Measurements from ENCODE around the gene MPO. TPM values are rescaled to one million over a fixed set of nuclear protein-coding genes. Genes with fewer than 3 reads are reported as not detected.

Gene MPO
- polyA plus RNA-seq, 2 donors = 0.02 TPM; not detected in 1

DNA sequence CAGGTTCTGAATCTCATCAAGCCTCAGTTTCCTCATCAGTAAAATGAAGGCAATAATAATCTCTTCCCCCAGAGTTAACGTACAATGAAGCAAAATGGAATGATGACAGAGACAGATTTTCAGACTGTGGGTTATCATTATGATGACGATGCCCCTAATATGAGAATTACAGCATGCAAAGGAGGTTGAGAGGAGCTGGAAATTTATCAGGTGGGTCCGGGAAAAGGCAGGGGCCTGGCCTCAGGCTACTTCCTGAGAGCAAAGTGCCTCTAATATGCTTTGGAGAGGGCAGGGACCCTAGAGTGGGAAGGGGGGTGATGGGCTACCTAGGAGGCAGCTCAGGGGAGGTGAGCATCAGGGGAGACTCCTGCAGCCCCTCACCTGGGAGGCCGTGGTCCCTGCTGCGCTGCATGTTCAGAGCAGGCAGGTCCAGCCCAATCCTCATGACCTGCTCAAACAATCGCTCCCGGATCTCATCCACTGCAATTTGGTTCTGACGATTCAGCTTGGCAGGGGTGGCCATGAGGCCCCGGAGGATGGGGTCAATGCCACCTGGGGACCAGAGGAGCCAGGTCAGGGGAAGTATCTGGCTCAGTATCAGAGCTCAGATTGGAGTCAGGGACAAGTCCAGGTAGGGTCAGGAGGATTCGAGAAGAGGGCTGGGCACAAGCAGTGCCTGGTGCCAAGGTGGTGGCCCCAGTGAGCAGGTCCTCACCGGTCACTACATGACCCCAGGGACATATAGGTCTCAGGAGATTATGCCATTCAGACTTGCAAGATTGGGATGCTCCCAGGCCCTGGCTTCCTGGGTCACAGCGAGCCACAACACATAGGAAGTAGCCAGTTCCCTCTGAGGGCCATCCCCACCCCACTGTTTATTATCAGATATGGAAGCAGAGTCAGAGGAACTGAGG is 8.1 kb downstream of the MPO start:
- Histone ChIP-seq H3K9me3 (ENCODE audit: control insufficient read depth in 2 of 2, insufficient read depth in 1 of 2, low read depth in 1 of 2, low read length in 1 of 2) (no peaks in the 10 kb centered on the region), H3K27me3 (ENCODE audit: control insufficient read depth in 1 of 2, insufficient read depth in 2 of 2, low read length in 2 of 2) (no peaks in the 10 kb centered on the region), H3K27ac (ENCODE audit: low read depth in 2 of 2, low read length in 1 of 2) (no peak overlapping the region), H3K4me3 (ENCODE audit: low read depth in 1 of 2, low read length in 2 of 2) (no peak overlapping the region), H3K4me1 (ENCODE audit: control insufficient read depth in 2 of 2, insufficient read depth in 2 of 2, low read length in 1 of 2) (no peaks in the 10 kb centered on the region), H3K36me3 (ENCODE audit: control insufficient read depth in 2 of 2, insufficient read depth in 2 of 2, low read length in 1 of 2) (no peaks in the 10 kb centered on the region)
- WGBS, 2 donors = 83 to 91% methylated on average over 12 of the region's 12 CpGs

- 90 to 92% methylated on average over 21 of the region's 21 CpGs for WGBS, 2 donors
- Histone ChIP-seq H3K27ac (ENCODE audit: low read depth in 2 of 2, low read length in 1 of 2) (no peak overlapping the region), H3K4me1 (ENCODE audit: control insufficient read depth in 2 of 2, insufficient read depth in 2 of 2, low read length in 1 of 2) (no peaks in the 10 kb centered on the region), H3K9me3 (ENCODE audit: control insufficient read depth in 2 of 2, insufficient read depth in 1 of 2, low read depth in 1 of 2, low read length in 1 of 2) (no peaks in the 10 kb centered on the region), H3K27me3 (ENCODE audit: control insufficient read depth in 1 of 2, insufficient read depth in 2 of 2, low read length in 2 of 2) (no peaks in the 10 kb centered on the region), H3K36me3 (ENCODE audit: control insufficient read depth in 2 of 2, insufficient read depth in 2 of 2, low read length in 1 of 2) (no peaks in the 10 kb centered on the region), H3K4me3 (ENCODE audit: low read depth in 1 of 2, low read length in 2 of 2) (no peak overlapping the region)
Measured at GRCh38 chr17:58271216-58271931, 9.4 kb downstream of the MPO start.

DNA sequence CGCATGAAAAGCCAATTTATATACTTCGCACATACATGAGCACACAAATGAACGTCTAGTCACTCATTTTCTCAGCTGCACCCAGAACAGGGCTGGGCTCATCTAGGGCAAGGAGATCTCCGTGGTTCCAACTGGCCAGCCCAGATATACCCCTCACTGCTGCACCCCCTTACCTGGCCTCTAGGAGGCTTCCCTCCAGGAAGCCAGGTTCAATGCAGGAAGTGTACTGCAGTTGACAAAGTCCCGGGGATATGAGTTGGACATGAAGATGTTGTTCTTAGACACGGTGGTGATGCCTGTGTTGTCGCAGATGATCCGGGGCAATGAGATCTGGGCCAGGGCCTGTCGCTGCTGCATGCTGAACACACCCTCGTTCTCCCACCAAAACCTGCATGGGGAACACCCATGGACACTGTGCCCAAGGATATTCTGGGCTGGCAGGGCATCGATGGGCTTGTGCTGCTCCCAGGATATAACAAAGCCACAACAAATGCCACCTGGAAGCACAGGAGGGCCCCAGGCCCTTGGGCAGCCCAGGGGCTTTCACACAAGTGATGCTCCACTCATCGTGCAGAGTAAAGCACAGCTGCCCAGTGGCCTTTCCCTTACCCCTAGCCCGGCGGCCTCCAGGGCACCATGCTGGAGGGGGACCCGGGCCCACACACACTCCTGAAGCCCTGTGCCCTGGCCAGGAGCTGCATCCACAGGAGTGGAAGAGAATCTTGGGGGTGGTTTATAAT is 10.1 kb downstream of the MPO start:
- no peaks in the 10 kb centered on the region for H3K9me3 ChIP-seq (ENCODE audit: control insufficient read depth in 2 of 2, insufficient read depth in 1 of 2, low read depth in 1 of 2, low read length in 1 of 2)
- H3K36me3 ChIP-seq (ENCODE audit: control insufficient read depth in 2 of 2, insufficient read depth in 2 of 2, low read length in 1 of 2) = no peaks in the 10 kb centered on the region
- H3K27ac ChIP-seq (ENCODE audit: low read depth in 2 of 2, low read length in 1 of 2) = no peak overlapping the region
- no peaks in the 10 kb centered on the region for H3K4me1 ChIP-seq (ENCODE audit: control insufficient read depth in 2 of 2, insufficient read depth in 2 of 2, low read length in 1 of 2)
- WGBS, 2 donors = 79 to 81% methylated on average over 15 of the region's 15 CpGs
- no peak overlapping the region for H3K4me3 ChIP-seq (ENCODE audit: low read depth in 1 of 2, low read length in 2 of 2)
- no peaks in the 10 kb centered on the region for H3K27me3 ChIP-seq (ENCODE audit: control insufficient read depth in 1 of 2, insufficient read depth in 2 of 2, low read length in 2 of 2)

GRCh38 chr17:58269557-58270291 is 11.0 kb downstream of the MPO start:
- WGBS, 2 donors = 82 to 83% methylated on average over 9 of the region's 9 CpGs
- no peak overlapping the region for H3K27ac ChIP-seq (ENCODE audit: low read depth in 2 of 2, low read length in 1 of 2)
- no peaks in the 10 kb centered on the region for H3K36me3 ChIP-seq (ENCODE audit: control insufficient read depth in 2 of 2, insufficient read depth in 2 of 2, low read length in 1 of 2)
- H3K27me3 ChIP-seq (ENCODE audit: control insufficient read depth in 1 of 2, insufficient read depth in 2 of 2, low read length in 2 of 2) = no peaks in the 10 kb centered on the region
- H3K9me3 ChIP-seq (ENCODE audit: control insufficient read depth in 2 of 2, insufficient read depth in 1 of 2, low read depth in 1 of 2, low read length in 1 of 2) = no peaks in the 10 kb centered on the region
- no peak overlapping the region for H3K4me3 ChIP-seq (ENCODE audit: low read depth in 1 of 2, low read length in 2 of 2)
- no peaks in the 10 kb centered on the region for H3K4me1 ChIP-seq (ENCODE audit: control insufficient read depth in 2 of 2, insufficient read depth in 2 of 2, low read length in 1 of 2)

DNA sequence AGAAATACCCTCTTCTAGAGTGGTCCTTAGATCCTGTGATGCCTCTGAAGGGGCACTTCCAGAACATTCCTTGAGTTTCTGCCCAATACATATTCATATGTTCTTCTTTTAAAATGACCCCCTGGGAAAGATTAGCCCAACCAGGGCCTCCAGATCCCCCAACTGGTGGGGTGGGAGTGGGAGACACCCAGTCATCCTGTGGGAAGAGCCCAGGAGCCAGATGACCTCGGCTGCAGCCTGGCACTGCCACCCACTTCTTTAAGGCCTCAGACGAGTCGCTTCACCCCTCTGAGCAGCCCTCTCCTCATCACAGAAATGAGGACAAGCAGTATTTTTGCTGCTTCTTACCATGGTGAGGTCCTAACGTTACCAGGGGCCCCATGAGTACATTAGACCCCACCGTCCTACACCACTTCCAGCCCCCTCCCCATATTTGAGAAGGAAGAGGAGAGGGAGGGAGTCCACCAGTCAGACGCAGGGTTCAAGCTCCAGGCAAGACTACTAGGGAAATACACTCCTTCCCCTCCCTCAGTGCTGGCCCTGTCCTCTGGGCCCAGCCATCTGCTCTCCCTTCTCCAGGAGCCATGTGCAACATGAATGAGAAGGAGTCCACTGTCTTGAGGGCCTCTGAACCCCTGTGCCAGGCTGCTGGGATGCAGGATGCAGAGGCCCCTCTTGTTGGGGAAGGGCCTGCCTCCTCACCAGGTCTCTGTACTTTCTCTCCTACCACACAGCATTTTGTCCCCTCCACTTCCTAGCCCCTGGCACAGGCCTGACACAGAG is 11.8 kb downstream of the MPO start:
- H3K4me1 ChIP-seq (ENCODE audit: control insufficient read depth in 2 of 2, insufficient read depth in 2 of 2, low read length in 1 of 2) = no peaks in the 10 kb centered on the region
- H3K4me3 ChIP-seq (ENCODE audit: low read depth in 1 of 2, low read length in 2 of 2) = no peak overlapping the region
- no peaks in the 10 kb centered on the region for H3K36me3 ChIP-seq (ENCODE audit: control insufficient read depth in 2 of 2, insufficient read depth in 2 of 2, low read length in 1 of 2)
- H3K9me3 ChIP-seq (ENCODE audit: control insufficient read depth in 2 of 2, insufficient read depth in 1 of 2, low read depth in 1 of 2, low read length in 1 of 2) = no peaks in the 10 kb centered on the region
- WGBS, 2 donors = 76 to 81% methylated on average over 6 of the region's 6 CpGs
- H3K27ac ChIP-seq (ENCODE audit: low read depth in 2 of 2, low read length in 1 of 2) = no peak overlapping the region
- no peaks in the 10 kb centered on the region for H3K27me3 ChIP-seq (ENCODE audit: control insufficient read depth in 1 of 2, insufficient read depth in 2 of 2, low read length in 2 of 2)

- H3K4me1 ChIP-seq (ENCODE audit: control insufficient read depth in 2 of 2, insufficient read depth in 2 of 2, low read length in 1 of 2) = no peaks in the 10 kb centered on the region
- H3K36me3 ChIP-seq (ENCODE audit: control insufficient read depth in 2 of 2, insufficient read depth in 2 of 2, low read length in 1 of 2) = no peaks in the 10 kb centered on the region
- H3K9me3 ChIP-seq (ENCODE audit: control insufficient read depth in 2 of 2, insufficient read depth in 1 of 2, low read depth in 1 of 2, low read length in 1 of 2) = no peaks in the 10 kb centered on the region
- no peak overlapping the region for H3K4me3 ChIP-seq (ENCODE audit: low read depth in 1 of 2, low read length in 2 of 2)
- H3K27me3 ChIP-seq (ENCODE audit: control insufficient read depth in 1 of 2, insufficient read depth in 2 of 2, low read length in 2 of 2) = no peaks in the 10 kb centered on the region
- 85 to 86% methylated on average over 12 of the region's 12 CpGs for WGBS, 2 donors
- no peak overlapping the region for H3K27ac ChIP-seq (ENCODE audit: low read depth in 2 of 2, low read length in 1 of 2)
Measured at GRCh38 chr17:58268326-58268725, 12.4 kb downstream of the MPO start.

DNA sequence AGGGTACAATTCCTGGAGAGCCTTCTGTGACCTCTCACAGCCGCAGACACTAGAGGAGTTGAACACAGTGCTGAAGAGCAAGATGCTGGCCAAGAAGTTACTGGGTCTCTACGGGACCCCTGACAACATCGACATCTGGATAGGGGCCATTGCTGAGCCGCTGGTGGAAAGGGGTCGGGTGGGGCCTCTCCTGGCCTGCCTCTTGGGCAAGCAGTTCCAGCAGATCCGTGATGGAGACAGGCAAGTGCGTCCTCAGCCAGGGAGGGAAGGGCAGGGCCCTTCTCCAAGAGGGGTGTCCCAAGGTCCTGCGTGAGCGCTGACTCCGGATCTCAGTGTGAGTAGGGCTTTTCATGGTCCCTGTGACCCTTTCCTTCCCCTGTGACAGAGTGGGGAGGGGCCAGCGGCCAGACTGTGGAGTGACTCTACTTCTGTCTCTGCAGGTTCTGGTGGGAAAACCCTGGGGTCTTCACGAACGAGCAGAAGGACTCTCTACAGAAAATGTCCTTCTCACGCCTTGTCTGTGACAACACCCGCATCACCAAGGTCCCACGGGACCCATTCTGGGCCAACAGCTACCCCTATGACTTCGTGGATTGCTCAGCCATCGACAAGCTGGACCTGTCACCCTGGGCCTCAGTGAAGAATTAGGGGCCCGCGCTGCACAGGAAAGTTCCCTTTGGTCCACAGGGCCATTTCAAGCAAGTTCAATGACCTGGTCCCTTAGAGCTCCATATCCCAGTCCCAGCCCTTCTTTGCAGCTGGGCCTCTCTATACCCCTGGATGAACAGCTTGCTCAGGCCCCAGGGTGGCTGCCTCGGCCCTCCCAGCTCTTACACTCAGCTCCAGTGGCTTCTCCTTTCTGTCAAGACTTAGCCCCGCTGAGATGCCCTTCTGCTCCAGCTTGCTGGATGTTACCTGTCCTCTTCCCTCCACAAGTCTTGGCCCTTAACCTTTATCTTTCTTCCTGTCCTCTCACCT is 13.1 kb downstream of the MPO start:
- 83 to 84% methylated on average over 22 of the region's 22 CpGs for WGBS, 2 donors

More for the DNA sequence above, 13.1 kb downstream of the MPO start:
- Histone ChIP-seq H3K9me3 (ENCODE audit: control insufficient read depth in 2 of 2, insufficient read depth in 1 of 2, low read depth in 1 of 2, low read length in 1 of 2) (no peaks in the 10 kb centered on the region), H3K4me3 (ENCODE audit: low read depth in 1 of 2, low read length in 2 of 2) (no peak overlapping the region), H3K36me3 (ENCODE audit: control insufficient read depth in 2 of 2, insufficient read depth in 2 of 2, low read length in 1 of 2) (no peaks in the 10 kb centered on the region), H3K27ac (ENCODE audit: low read depth in 2 of 2, low read length in 1 of 2) (no peak overlapping the region), H3K27me3 (ENCODE audit: control insufficient read depth in 1 of 2, insufficient read depth in 2 of 2, low read length in 2 of 2) (no peaks in the 10 kb centered on the region), H3K4me1 (ENCODE audit: control insufficient read depth in 2 of 2, insufficient read depth in 2 of 2, low read length in 1 of 2) (no peaks in the 10 kb centered on the region)
